LNCaP clone FGC (cell line): ENCODE measurements around the gene KRT12.

Source experiments
- DNase-seq: peaks from one replicate; pipeline ENCODE4 v3.0.0-alpha.2; 2011; ENCODE audit warnings: low read depth
- H3K4me3 ChIP-seq: 2 replicates; pipeline ENCODE4 v1.5.1; 2011; ENCODE audit warnings: mild to moderate bottlenecking, low read depth, low read length, control low read depth
- CTCF ChIP-seq: IDR thresholded peaks from 2 replicates; pipeline ENCODE4 v1.5.1; 2012; ENCODE audit warnings: mild to moderate bottlenecking; ENCODE audit not compliant: control insufficient read depth, insufficient read depth; ENCODE audit errors: extremely low read depth

KRT12 gene

DNA sequence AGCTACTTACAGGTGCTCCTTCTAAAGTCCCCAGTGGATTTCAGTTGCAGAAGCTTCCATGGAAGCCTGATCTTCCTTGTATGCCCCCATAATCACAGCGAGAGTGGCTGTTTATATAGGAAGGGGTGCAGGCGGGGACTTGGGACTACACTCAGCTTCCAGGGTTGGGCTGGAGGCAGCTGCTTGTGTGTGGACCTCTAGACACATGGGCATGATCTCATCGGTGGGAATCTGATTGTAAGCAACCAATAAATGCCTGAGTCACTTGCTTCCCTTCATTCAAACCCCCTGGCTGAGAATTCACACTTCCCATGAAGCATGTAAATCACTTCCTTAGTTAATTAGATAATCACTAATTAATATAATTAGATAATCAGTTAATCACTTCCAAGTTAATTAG lies 19.1 kb upstream of the KRT12 start:
- H3K4me3 ChIP-seq, result no peak overlapping the region
- TF ChIP-seq CTCF, result no peak
- DNase-seq, result no peak

GRCh38 chr17:40884708-40885512 lies 17.9 kb upstream of the KRT12 start, which contains the start of gene KRT20:
Gene KRT20, minus strand, starts transcription at chr17:40885242. Its CDS starts 57 bp downstream, at chr17:40885185.
- H3K4me3 ChIP-seq, result no peak within 1 kb of the TSS
- no peak for TF ChIP-seq CTCF
- no peak for DNase-seq

GRCh38 chr17:40883626-40884334 lies 16.8 kb upstream of the KRT12 start:
- no peak for TF ChIP-seq CTCF
- no peak overlapping the region for H3K4me3 ChIP-seq
- no peak for DNase-seq

- no peak for DNase-seq
- no peak for TF ChIP-seq CTCF
- no peak overlapping the region for H3K4me3 ChIP-seq
Observed at GRCh38 chr17:40883031-40883430, 16.0 kb upstream of the KRT12 start.

DNA sequence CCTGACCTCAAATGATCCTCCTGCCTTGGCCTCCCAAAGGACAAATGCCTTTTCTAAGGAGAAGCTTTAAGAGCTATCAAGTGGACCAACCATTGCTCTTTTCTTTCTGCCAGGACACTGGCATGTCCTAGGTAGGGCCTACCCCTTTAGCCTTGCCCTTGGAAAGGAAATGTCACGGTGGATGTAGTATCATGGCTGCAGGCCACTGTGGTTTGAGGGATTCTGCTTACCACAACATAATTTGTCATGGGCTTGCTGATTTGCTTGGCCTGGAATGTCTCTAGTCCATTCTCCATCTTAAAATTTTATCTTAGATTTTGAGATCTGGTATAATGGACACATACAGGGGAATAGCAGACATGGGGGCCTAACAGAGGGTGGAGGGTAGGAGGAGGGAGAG lies 12.0 kb upstream of the KRT12 start:
- no peak for DNase-seq
- TF ChIP-seq CTCF, result no peak
- H3K4me3 ChIP-seq, result no peak overlapping the region

GRCh38 chr17:40878044-40878443 lies 11.0 kb upstream of the KRT12 start:
- no peak overlapping the region for H3K4me3 ChIP-seq
- DNase-seq, result no peak
- no peak for TF ChIP-seq CTCF
